Progenitor cell of endocrine pancreas (in vitro differentiated cells): Measurements from ENCODE around the gene MOB3B. TPM values are rescaled to one million over a fixed set of nuclear protein-coding genes. Genes with fewer than 3 reads are reported as not detected.

Source experiments
- DNase-seq: peaks from one replicate; pipeline ENCODE4 v3.0.0; 2021; ENCODE audit warnings: low spot score; ENCODE audit not compliant: unreplicated experiment
- H3K27ac Mint-ChIP-seq: 2 replicates; pipeline ENCODE4 v1.8.0; 2021; ENCODE audit warnings: mild to moderate bottlenecking, moderate library complexity, mixed read lengths
- H3K27me3 Mint-ChIP-seq: 2 replicates; pipeline ENCODE4 v1.8.0; 2021; ENCODE audit warnings: mixed read lengths
- H3K36me3 Mint-ChIP-seq: 2 replicates; pipeline ENCODE4 v1.8.0; 2022; ENCODE audit warnings: mixed read lengths; ENCODE audit not compliant: insufficient read depth
- H3K4me1 Mint-ChIP-seq: 2 replicates; pipeline ENCODE4 v1.8.0; 2021; ENCODE audit warnings: low read depth, mixed read lengths
- H3K4me3 Mint-ChIP-seq: 2 replicates; pipeline ENCODE4 v1.8.0; 2021; ENCODE audit warnings: low read depth, mild to moderate bottlenecking, moderate library complexity, mixed read lengths
- H3K9me3 Mint-ChIP-seq: 2 replicates; pipeline ENCODE4 v1.8.0; 2021; ENCODE audit warnings: low read depth, mixed read lengths
- CTCF ChIP-seq: fragments of 200-600 bp; sonication (generic); IDR thresholded peaks from one replicate; pipeline ENCODE4 v1.5.0; 2021; ENCODE audit warnings: antibody characterized with exemption, mild to moderate bottlenecking; ENCODE audit not compliant: unreplicated experiment
- total RNA-seq: library from RNA; stranded (reverse); gene quantifications from 2 replicates; pipeline ENCODE4 v1.2.1, GENCODE V29; 2021

MOB3B gene
- total RNA-seq, 1 donor from 2014 or later: 15.4 TPM

- Mint-ChIP-seq H3K27me3 (no peaks in the 10 kb centered on the region), H3K4me3 (no peak overlapping the region), H3K4me1 (peaks cover 23% of the 10 kb centered on the region), H3K36me3 (peaks cover 6% of the 10 kb centered on the region), H3K9me3 (peaks cover 2% of the 10 kb centered on the region), H3K27ac (no peak overlapping the region)
- TF ChIP-seq CTCF: no peak
- DNase-seq: no peak
These were observed 56.5 kb downstream of the MOB3B start for GRCh38 chr9:27473111-27473529.

GRCh38 chr9:27472195-27472594 lies 57.4 kb downstream of the MOB3B start:
- peaks cover 2% of the 10 kb centered on the region for H3K36me3 Mint-ChIP-seq
- peaks cover 23% of the 10 kb centered on the region for H3K4me1 Mint-ChIP-seq
- H3K9me3 Mint-ChIP-seq: no peaks in the 10 kb centered on the region
- no peak overlapping the region for H3K4me3 Mint-ChIP-seq
- H3K27ac Mint-ChIP-seq: no peak overlapping the region
- TF ChIP-seq CTCF: no peak
- no peaks in the 10 kb centered on the region for H3K27me3 Mint-ChIP-seq
- no peak for DNase-seq

- Mint-ChIP-seq H3K27ac (no peak overlapping the region), H3K36me3 (peaks cover 2% of the 10 kb centered on the region), H3K4me1 (peaks cover 23% of the 10 kb centered on the region), H3K9me3 (no peaks in the 10 kb centered on the region), H3K4me3 (no peak overlapping the region), H3K27me3 (no peaks in the 10 kb centered on the region)
- DNase-seq: no peak
- no peak for TF ChIP-seq CTCF
These were observed 57.8 kb downstream of the MOB3B start for GRCh38 chr9:27471789-27472188.

- peaks cover 23% of the 10 kb centered on the region for H3K4me1 Mint-ChIP-seq
- H3K4me3 Mint-ChIP-seq: no peak overlapping the region
- TF ChIP-seq CTCF: no peak
- H3K36me3 Mint-ChIP-seq: peaks cover 3% of the 10 kb centered on the region
- H3K27me3 Mint-ChIP-seq: no peaks in the 10 kb centered on the region
- DNase-seq: no peak
- H3K27ac Mint-ChIP-seq: no peak overlapping the region
- H3K9me3 Mint-ChIP-seq: peaks cover 1% of the 10 kb centered on the region
These were observed 58.2 kb downstream of the MOB3B start for GRCh38 chr9:27471366-27471765.

GRCh38 chr9:27470291-27470856 lies 59.2 kb downstream of the MOB3B start:
- DNase-seq: no peak
- H3K27ac Mint-ChIP-seq: peak overlapping the region; percentile 8

More at GRCh38 chr9:27470291-27470856, 59.2 kb downstream of the MOB3B start:
- H3K9me3 Mint-ChIP-seq: peaks cover 6% of the 10 kb centered on the region
- H3K36me3 Mint-ChIP-seq: peaks cover 8% of the 10 kb centered on the region
- TF ChIP-seq CTCF: no peak
- no peaks in the 10 kb centered on the region for H3K27me3 Mint-ChIP-seq
- peaks cover 26% of the 10 kb centered on the region for H3K4me1 Mint-ChIP-seq
- H3K4me3 Mint-ChIP-seq: no peak overlapping the region
